Middle frontal gyrus (tissue), 1 donor: ENCODE data around the gene ADAM12.
"Not testable (repeated sequence)": the region's sequence is repeated elsewhere in the genome, so short reads cannot be mapped to it uniquely, and the experiment has no call there.

Source experiments
- DNase-seq: peaks from one replicate; pipeline ENCODE4 v3.0.0-alpha.2; 2015; ENCODE audit warnings: low spot score; ENCODE audit errors: extremely low spot score

ADAM12 gene

GRCh38 chr10:126405239-126405775 is 17.0 kb upstream of the ADAM12 start:
- DNase-seq: no peak

GRCh38 chr10:126402721-126403695 is 14.7 kb upstream of the ADAM12 start:
- no peak for DNase-seq

- no peak for DNase-seq
Observed at GRCh38 chr10:126400641-126401040, 12.4 kb upstream of the ADAM12 start.

- DNase-seq: no peak
Observed at GRCh38 chr10:126398924-126399323, 10.6 kb upstream of the ADAM12 start.

- no peak for DNase-seq
Observed at GRCh38 chr10:126398383-126398743, 10.1 kb upstream of the ADAM12 start.

GRCh38 chr10:126397640-126398382 is 9.5 kb upstream of the ADAM12 start:
- DNase-seq: no peak

GRCh38 chr10:126397156-126397555 is 8.9 kb upstream of the ADAM12 start:
- DNase-seq: no peak

GRCh38 chr10:126394948-126395347 is 6.7 kb upstream of the ADAM12 start:
- no peak for DNase-seq

GRCh38 chr10:126393076-126393475 is 4.8 kb upstream of the ADAM12 start:
- DNase-seq: no peak

GRCh38 chr10:126392469-126392868 is 4.2 kb upstream of the ADAM12 start:
- no peak for DNase-seq

- no peak for DNase-seq
Observed at GRCh38 chr10:126392068-126392467, 3.8 kb upstream of the ADAM12 start.

- DNase-seq: no peak
Observed at GRCh38 chr10:126391192-126391885, 3.1 kb upstream of the ADAM12 start.

GRCh38 chr10:126390324-126390723 is 2.0 kb upstream of the ADAM12 start:
- no peak for DNase-seq

GRCh38 chr10:126387041-126387921 is 996 bp downstream of the ADAM12 start:
- no peak for DNase-seq

- no peak for DNase-seq
Observed at GRCh38 chr10:126384269-126384873, 3.9 kb downstream of the ADAM12 start.

GRCh38 chr10:126380352-126381076 is 7.8 kb downstream of the ADAM12 start:
- no peak for DNase-seq

GRCh38 chr10:126379166-126379565 is 9.1 kb downstream of the ADAM12 start:
- not testable (repeated sequence) for DNase-seq

- no peak for DNase-seq
Observed at GRCh38 chr10:126376956-126377355, 11.3 kb downstream of the ADAM12 start.

GRCh38 chr10:126375926-126376554 is 12.2 kb downstream of the ADAM12 start:
- no peak for DNase-seq
